K562 (cell line): Measurements from ENCODE around the gene GLRX. TPM values are rescaled to one million over a fixed set of nuclear protein-coding genes. Genes with fewer than 3 reads are reported as not detected.

ENCODE experiments used
- BRF1 ChIP-seq: IDR thresholded peaks from 3 replicates; pipeline ENCODE4 v1.6.1; 2011; ENCODE audit warnings: borderline replicate concordance, mild to moderate bottlenecking; ENCODE audit not compliant: insufficient read length; ENCODE audit errors: extremely low read depth
- EGR1 ChIP-seq: fragments of 450-650 bp; conservative IDR thresholded peaks from 2 replicates; pipeline ENCODE4 v1.6.1; 2017; ENCODE audit warnings: mild to moderate bottlenecking
- EP300 ChIP-seq: IDR thresholded peaks from 2 replicates; pipeline ENCODE4 v1.6.1; 2012; ENCODE audit warnings: low read length, improper control_type of control experiment
- ETV5 ChIP-seq: sonication (generic); formaldehyde crosslinking; IDR thresholded peaks from 2 replicates; pipeline ENCODE4 v1.4.0; 2020; ENCODE audit warnings: low read depth, mild to moderate bottlenecking, missing genetic modification reagents
- FOXJ2 ChIP-seq: fragments of 200-800 bp; sonication (Bioruptor generic); IDR thresholded peaks from 2 replicates; pipeline ENCODE4 v1.6.1; 2016; ENCODE audit warnings: missing genetic modification characterization, missing compliant biosample characterization
- GATAD2A ChIP-seq: fragments of 450-650 bp; IDR thresholded peaks from 2 replicates; pipeline ENCODE4 v1.6.1; 2017
- HDAC8 ChIP-seq: fragments of 450-650 bp; IDR thresholded peaks from 2 replicates; pipeline ENCODE4 v1.6.1; 2016; ENCODE audit warnings: mild to moderate bottlenecking, missing genetic modification characterization, moderate library complexity, missing compliant biosample characterization
- HNRNPUL1 ChIP-seq: fragments of 200-400 bp; formaldehyde crosslinking; IDR thresholded peaks from 2 replicates; pipeline ENCODE4 v1.6.1; 2017; ENCODE audit warnings: low read length
- JUND ChIP-seq, 2 experiments: IDR thresholded peaks; 2 replicates in 1 of 2; 3 replicates in 1 of 2; pipeline ENCODE4 v1.6.1; 2011; ENCODE audit warnings: borderline replicate concordance in 2 of 2, low read depth in 2 of 2, low read length in 2 of 2, improper control_type of control experiment in 1 of 2, missing biosample characterization in 1 of 2, missing genetic modification characterization in 1 of 2, missing genetic modification reagents in 1 of 2
- MNT ChIP-seq, 2 experiments: fragments of 450-650 bp; conservative IDR thresholded peaks; 2 replicates each; pipeline ENCODE4 v1.6.1; 2017; ENCODE audit warnings: mild to moderate bottlenecking in 2 of 2, moderate library complexity in 2 of 2
- MYC ChIP-seq, 2 experiments: fragments of 250-450 bp in 1 of 2; sonication (Bioruptor Pico) in 1 of 2; IDR thresholded peaks; 2 replicates each; pipeline versions ENCODE4 v1.5.1 to v1.6.1; 2012 to 2021; ENCODE audit warnings: low read depth in 2 of 2, borderline replicate concordance in 1 of 2, improper control_type of control experiment in 1 of 2, low read length in 1 of 2, mild to moderate bottlenecking in 1 of 2, moderate library complexity in 1 of 2
- NFE2L1 ChIP-seq: fragments of 450-650 bp; IDR thresholded peaks from 2 replicates; pipeline ENCODE4 v1.6.1; 2016; ENCODE audit warnings: missing genetic modification characterization, low read depth, mild to moderate bottlenecking, missing compliant biosample characterization, moderate library complexity, borderline replicate concordance
- NR3C1 ChIP-seq: sonication (generic); formaldehyde crosslinking; IDR thresholded peaks from 2 replicates; pipeline ENCODE4 v1.8.1; 2022; ENCODE audit warnings: missing genetic modification reagents
- SMARCE1 ChIP-seq: fragments of 450-650 bp; IDR thresholded peaks from 2 replicates; pipeline ENCODE4 v1.7.1; 2016; ENCODE audit warnings: mild to moderate bottlenecking
- STAT5B ChIP-seq: fragments of 250-450 bp; sonication (Bioruptor Pico); IDR thresholded peaks from 2 replicates; pipeline ENCODE4 v1.8.0; 2021; ENCODE audit warnings: mild to moderate bottlenecking, inconsistent platforms
- TEAD2 ChIP-seq: fragments of 450-650 bp; IDR thresholded peaks from 2 replicates; pipeline ENCODE4 v1.6.1; 2016; ENCODE audit warnings: missing genetic modification characterization, control low read depth, missing compliant biosample characterization
- XRCC5 ChIP-seq: fragments of 200-400 bp; formaldehyde crosslinking; IDR thresholded peaks from 2 replicates; pipeline ENCODE4 v1.6.1; 2017; ENCODE audit warnings: low read depth, mild to moderate bottlenecking, low read length
- ZNF165 ChIP-seq: fragments of 250-450 bp; sonication (Bioruptor Pico); IDR thresholded peaks from 2 replicates; pipeline ENCODE4 v1.4.0; 2020; ENCODE audit warnings: borderline replicate concordance
- polyA plus RNA-seq, 8 experiments: library from polyadenylated mRNA; depleted of rRNA in 4 of 8; stranded (reverse) in 5 of 8; unstranded in 3 of 8; fragments of >200 nt; fragmentation: Nextera tagmentation in 2 of 8; fragmentation: Illumina TruSeq in 1 of 8; extraction: Ambion mirVana in 2 of 8; extraction: Trizol in 1 of 8; gene quantifications; 2 replicates each; pipeline versions ENCODE4 v1.2.1 to v1.2.3, GENCODE V29; 2011 to 2014; ENCODE audit warnings: inconsistent platforms in 1 of 8, missing spikeins in 1 of 8
- total RNA-seq, 7 experiments: library from RNA; depleted of rRNA in 6 of 7; stranded (reverse); fragments of >200 nt in 6 of 7; fragmentation: Illumina TruSeq in 2 of 7; extraction: Trizol in 2 of 7; gene quantifications; 2 replicates each; pipeline versions ENCODE4 v1.2.1 to v1.2.3, GENCODE V29; 2011 to 2021; ENCODE audit warnings: low replicate concordance in 1 of 7
- TF ChIP-seq, protein P1 (sequence below), 2 experiments: fragments of 450-650 bp; IDR thresholded peaks; 2 replicates each; pipeline ENCODE4 v1.6.1; 2016; ENCODE audit warnings: mild to moderate bottlenecking in 2 of 2, borderline replicate concordance in 1 of 2, low read depth in 1 of 2, moderate library complexity in 1 of 2

The GLRX gene
- total and polyA plus RNA-seq, 9 of the 15 experiments (the other 6 are each of a cell fraction or from before 2014, with no cell fraction given): 2.3 to 11.2 (median 4.6) TPM

GRCh38 chr5:95825495-95825894 is 3.0 kb upstream of the GLRX start (continued):
- no peak; the same call in 1 of the 2 replicates for TF ChIP-seq JUND (IDR thresholded peaks at IDR 0.05; ENCODE audit: borderline replicate concordance, low read depth, low read length)
- peak; percentile 31; the same call in 1 of the 3 replicates for TF ChIP-seq JUND (tag; IDR thresholded peaks at IDR 0.05; ENCODE audit: borderline replicate concordance, low read depth, low read length)
- no peak for TF ChIP-seq ETV5 (CRISPR knock-in tag)
- TF ChIP-seq EP300: peak; percentile 38
- TF ChIP-seq SMARCE1: 0 out of 2 replicates have a peak, but pooled peaks have one; percentile 48
- no peak for TF ChIP-seq STAT5B (CRISPR knock-in tag)
- no peak for TF ChIP-seq MYC (IDR thresholded peaks at IDR 0.05; ENCODE audit: low read depth, low read length)
- TF ChIP-seq MYC (CRISPR knock-in tag; IDR thresholded peaks at IDR 0.05; ENCODE audit: borderline replicate concordance, low read depth): no peak
- no peak for TF ChIP-seq HNRNPUL1
- no peak for TF ChIP-seq NFE2L1 (tag)
- no peak for TF ChIP-seq GATAD2A
- peak; percentile 50; the same call in 1 of the 2 replicates for TF ChIP-seq FOXJ2 (tag)
- TF ChIP-seq ZNF165 (CRISPR knock-in tag): no peak
- peak in 1 of 2 experiments; percentile 46; a peak in 2 of 4 replicates for TF ChIP-seq MNT (conservative IDR thresholded peaks at IDR 0.05)
- TF ChIP-seq NR3C1 (CRISPR knock-in tag): no peak
- TF ChIP-seq BRF1: no peak
- TF ChIP-seq, protein P1, sequence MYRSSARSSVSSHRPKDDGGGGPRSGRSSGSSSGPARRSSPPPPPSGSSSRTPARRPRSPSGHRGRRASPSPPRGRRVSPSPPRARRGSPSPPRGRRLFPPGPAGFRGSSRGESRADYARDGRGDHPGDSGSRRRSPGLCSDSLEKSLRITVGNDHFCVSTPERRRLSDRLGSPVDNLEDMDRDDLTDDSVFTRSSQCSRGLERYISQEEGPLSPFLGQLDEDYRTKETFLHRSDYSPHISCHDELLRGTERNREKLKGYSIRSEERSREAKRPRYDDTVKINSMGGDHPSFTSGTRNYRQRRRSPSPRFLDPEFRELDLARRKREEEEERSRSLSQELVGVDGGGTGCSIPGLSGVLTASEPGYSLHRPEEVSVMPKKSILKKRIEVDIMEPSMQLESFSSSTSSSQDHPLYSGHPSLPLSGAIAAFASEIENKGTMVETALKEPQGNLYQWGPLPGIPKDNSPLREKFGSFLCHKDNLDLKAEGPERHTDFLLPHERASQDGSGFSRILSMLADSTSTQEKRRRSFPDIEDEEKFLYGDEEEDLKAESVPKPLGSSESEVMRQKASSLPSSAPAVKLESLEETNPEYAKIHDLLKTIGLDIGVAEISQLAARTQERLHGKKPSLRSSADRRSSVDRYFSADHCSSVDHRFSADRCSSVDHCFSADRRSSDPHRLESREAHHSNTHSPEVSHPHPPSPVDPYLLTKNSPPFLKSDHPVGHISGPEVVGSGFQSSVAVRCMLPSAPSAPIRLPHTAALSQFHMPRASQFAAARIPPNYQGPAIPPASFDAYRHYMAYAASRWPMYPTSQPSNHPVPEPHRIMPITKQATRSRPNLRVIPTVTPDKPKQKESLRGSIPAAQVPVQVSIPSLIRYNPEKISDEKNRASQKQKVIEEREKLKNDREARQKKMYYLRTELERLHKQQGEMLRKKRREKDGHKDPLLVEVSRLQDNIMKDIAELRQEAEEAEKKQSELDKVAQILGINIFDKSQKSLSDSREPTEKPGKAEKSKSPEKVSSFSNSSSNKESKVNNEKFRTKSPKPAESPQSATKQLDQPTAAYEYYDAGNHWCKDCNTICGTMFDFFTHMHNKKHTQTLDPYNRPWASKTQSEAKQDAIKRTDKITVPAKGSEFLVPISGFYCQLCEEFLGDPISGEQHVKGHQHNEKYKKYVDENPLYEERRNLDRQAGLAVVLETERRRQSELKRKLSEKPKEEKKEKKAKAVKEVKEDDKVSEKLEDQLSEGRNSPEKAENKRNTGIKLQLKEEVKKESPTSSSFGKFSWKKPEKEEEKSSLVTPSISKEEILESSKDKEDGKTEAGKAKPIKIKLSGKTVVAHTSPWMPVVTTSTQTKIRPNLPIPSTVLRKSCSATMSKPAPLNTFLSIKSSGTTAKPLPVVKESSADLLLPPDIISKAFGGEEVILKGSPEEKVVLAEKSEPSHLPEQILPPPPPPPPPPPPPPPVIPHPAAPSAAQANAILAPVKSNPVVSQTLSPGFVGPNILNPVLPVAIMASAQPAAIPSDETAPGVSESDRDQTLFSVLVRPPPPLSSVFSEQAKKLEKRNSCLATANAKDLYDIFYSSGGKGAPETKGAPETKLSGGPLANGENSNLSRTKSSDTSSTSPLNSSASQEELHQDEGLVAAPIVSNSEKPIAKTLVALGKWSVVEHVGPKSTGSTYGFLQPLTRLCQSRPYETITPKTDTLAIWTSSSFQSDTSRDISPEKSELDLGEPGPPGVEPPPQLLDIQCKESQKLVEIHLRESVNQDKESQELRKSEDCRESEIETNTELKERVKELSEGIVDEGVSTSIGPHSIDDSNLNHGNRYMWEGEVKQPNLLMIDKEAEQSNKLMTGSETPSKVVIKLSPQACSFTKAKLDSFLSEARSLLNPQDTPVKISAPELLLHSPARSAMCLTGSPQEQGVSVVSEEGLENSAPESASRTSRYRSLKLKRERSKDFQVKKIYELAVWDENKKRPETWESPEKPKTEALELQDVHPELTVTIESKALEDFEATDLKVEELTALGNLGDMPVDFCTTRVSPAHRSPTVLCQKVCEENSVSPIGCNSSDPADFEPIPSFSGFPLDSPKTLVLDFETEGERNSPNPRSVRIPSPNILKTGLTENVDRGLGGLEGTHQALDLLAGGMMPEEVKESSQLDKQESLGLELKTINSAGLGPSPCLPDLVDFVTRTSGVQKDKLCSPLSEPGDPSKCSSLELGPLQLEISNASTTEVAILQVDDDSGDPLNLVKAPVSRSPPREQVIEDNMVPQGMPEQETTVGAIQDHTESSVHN (IDR thresholded peaks at IDR 0.05; ENCODE audit: borderline replicate concordance in 1 of 2, low read depth in 1 of 2): peak in 1 of 2 experiments; percentile 94; a peak in 2 of 4 replicates
- TF ChIP-seq EGR1: peak; percentile 50
- TF ChIP-seq XRCC5: no peak
- no peak for TF ChIP-seq HDAC8 (tag)
- no peak for TF ChIP-seq TEAD2
